Mesenchymal stem cell (in vitro differentiated cells and primary cell): ENCODE results near the gene PDS5B.
A peak's percentile ranks its signal among the peaks of the same experiment; 100 is the strongest.

Experiments
- DNase-seq: peaks from one replicate; pipeline ENCODE4 v3.0.0-alpha.2; 2013
- H2AFZ ChIP-seq: one replicate; pipeline ENCODE4 v1.6.1; 2013; ENCODE audit warnings: low read depth, mild to moderate bottlenecking, control low read depth, inconsistent platforms, low read length, moderate library complexity
- H2AK5ac ChIP-seq: 2 replicates; pipeline ENCODE4 v1.6.1; 2013; ENCODE audit warnings: low read length, moderate library complexity, mild to moderate bottlenecking, inconsistent platforms; ENCODE audit not compliant: severe bottlenecking
- H2BK120ac ChIP-seq: one replicate; pipeline ENCODE4 v1.6.1; 2013; ENCODE audit warnings: low read depth, mild to moderate bottlenecking, inconsistent platforms, low read length, moderate library complexity
- H2BK12ac ChIP-seq, 2 experiments: one replicate each; pipeline ENCODE4 v1.6.1; 2013; ENCODE audit warnings: inconsistent platforms in 2 of 2, low read length in 2 of 2, mild to moderate bottlenecking in 2 of 2, moderate library complexity in 2 of 2, control low read depth in 1 of 2
- H2BK15ac ChIP-seq: one replicate; pipeline ENCODE4 v1.6.1; 2013; ENCODE audit warnings: mild to moderate bottlenecking, low read depth, inconsistent platforms; ENCODE audit not compliant: poor library complexity, severe bottlenecking
- H2BK5ac ChIP-seq: 2 replicates; pipeline ENCODE4 v1.6.1; 2013; ENCODE audit warnings: low read depth, mild to moderate bottlenecking, low read length, control low read depth, inconsistent platforms; ENCODE audit not compliant: poor library complexity, severe bottlenecking
- H3K14ac ChIP-seq, 2 experiments: one replicate each; pipeline ENCODE4 v1.6.1; 2013; ENCODE audit warnings: inconsistent platforms in 2 of 2, low read length in 2 of 2, control low read depth in 1 of 2, mild to moderate bottlenecking in 1 of 2, moderate library complexity in 1 of 2
- H3K18ac ChIP-seq, 2 experiments: one replicate each; pipeline ENCODE4 v1.6.1; 2013; ENCODE audit warnings: inconsistent platforms in 2 of 2, low read length in 2 of 2, control low read depth in 1 of 2, low read depth in 1 of 2, mild to moderate bottlenecking in 1 of 2
- H3K23ac ChIP-seq, 2 experiments: one replicate each; pipeline ENCODE4 v1.6.1; 2013; ENCODE audit warnings: inconsistent platforms in 2 of 2, low read length in 2 of 2, mild to moderate bottlenecking in 2 of 2, moderate library complexity in 2 of 2, control low read depth in 1 of 2
- H3K27ac ChIP-seq: 2 replicates; pipeline ENCODE4 v1.5.1; 2013; ENCODE audit warnings: mild to moderate bottlenecking, moderate library complexity, low read length, control low read depth, inconsistent platforms; ENCODE audit not compliant: poor library complexity, severe bottlenecking
- H3K27me3 ChIP-seq, 2 experiments: 2 replicates each; pipeline versions ENCODE4 v1.6.1 to v1.7.0; 2013; ENCODE audit warnings: low read length in 2 of 2, mild to moderate bottlenecking in 2 of 2, moderate library complexity in 2 of 2, control low read depth in 1 of 2, inconsistent platforms in 1 of 2; ENCODE audit not compliant: control insufficient read depth in 1 of 2, insufficient read depth in 1 of 2
- H3K36me3 ChIP-seq, 2 experiments: 2 replicates each; pipeline versions ENCODE4 v1.6.1 to v1.7.0; 2013; ENCODE audit warnings: low read length in 2 of 2, control low read depth in 1 of 2, inconsistent platforms in 1 of 2, low read depth in 1 of 2, mild to moderate bottlenecking in 1 of 2; ENCODE audit not compliant: insufficient read depth in 2 of 2, control insufficient read depth in 1 of 2
- H3K4ac ChIP-seq, 2 experiments: one replicate each; pipeline ENCODE4 v1.6.1; 2013; ENCODE audit warnings: inconsistent platforms in 2 of 2, low read length in 2 of 2, mild to moderate bottlenecking in 2 of 2, moderate library complexity in 2 of 2, control low read depth in 1 of 2, low read depth in 1 of 2
- H3K4me1 ChIP-seq: 2 replicates; pipeline ENCODE4 v1.6.1; 2013; ENCODE audit warnings: low read depth, low read length, control low read depth; ENCODE audit not compliant: control insufficient read depth, insufficient read depth
- H3K4me2 ChIP-seq: 2 replicates; pipeline ENCODE4 v1.6.1; 2013; ENCODE audit warnings: low read length, mild to moderate bottlenecking, inconsistent platforms; ENCODE audit not compliant: poor library complexity, severe bottlenecking
- H3K4me3 ChIP-seq, 2 experiments: 2 replicates each; pipeline versions ENCODE4 v1.5.1 to v1.7.0; 2013; ENCODE audit warnings: low read length in 2 of 2, mild to moderate bottlenecking in 2 of 2, control low read depth in 1 of 2, low read depth in 1 of 2; ENCODE audit not compliant: insufficient read depth in 1 of 2
- H3K79me1 ChIP-seq: replicated peaks from 2 replicates; pipeline ENCODE4 v1.6.1; 2013; ENCODE audit warnings: mild to moderate bottlenecking, control low read depth, low read length, inconsistent platforms; ENCODE audit not compliant: poor library complexity, severe bottlenecking
- H3K9ac ChIP-seq: 2 replicates; pipeline ENCODE4 v1.7.0; 2013; ENCODE audit warnings: mild to moderate bottlenecking, low read length, moderate library complexity
- H3K9me3 ChIP-seq: 2 replicates; pipeline ENCODE4 v1.7.0; 2013; ENCODE audit warnings: mild to moderate bottlenecking, low read length; ENCODE audit not compliant: control insufficient read depth
- H4K8ac ChIP-seq: one replicate; pipeline ENCODE4 v1.6.1; 2013; ENCODE audit warnings: inconsistent platforms, mild to moderate bottlenecking, low read length, moderate library complexity
- H4K91ac ChIP-seq: one replicate; pipeline ENCODE4 v1.6.1; 2013; ENCODE audit warnings: mild to moderate bottlenecking, low read length, inconsistent platforms
- WGBS: methylation state at CpG from one replicate; pipeline ENCODE4 v1.1.7; 2013; ENCODE audit warnings: mixed read lengths; 5-methylcytosine and 5-hydroxymethylcytosine counted together

The PDS5B gene

DNA sequence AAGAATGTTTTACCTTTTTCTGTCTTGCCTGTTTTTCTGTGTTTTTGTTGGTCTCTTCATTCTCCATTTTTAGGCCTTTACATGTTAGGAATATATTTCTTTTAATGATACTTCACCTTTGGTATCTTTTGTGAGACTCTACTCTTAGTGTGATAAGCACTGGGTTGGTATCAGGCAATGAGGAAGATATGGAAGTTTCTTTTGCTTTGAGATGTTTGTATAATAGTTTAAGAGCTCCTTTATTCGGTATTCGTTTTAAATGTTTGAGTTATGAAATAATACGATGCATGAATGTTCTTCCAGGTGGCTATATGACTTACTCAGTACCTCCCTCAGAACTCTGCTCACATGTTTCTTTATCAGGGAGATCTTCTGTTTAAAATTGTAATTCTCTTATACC, 144.8 kb downstream of the PDS5B start:
- no peak overlapping the region for H2AFZ ChIP-seq
- no peak overlapping the region for H4K8ac ChIP-seq
- no peak overlapping the region for H3K4me3 ChIP-seq
- H3K9ac ChIP-seq = peak overlapping the region; percentile 80
- no peaks in the 10 kb centered on the region for H3K4me1 ChIP-seq
- no peak overlapping the region for H3K18ac ChIP-seq
- no peak overlapping the region for H2BK12ac ChIP-seq
- H2BK120ac ChIP-seq = no peak overlapping the region
- no peaks in the 10 kb centered on the region for H3K9me3 ChIP-seq
- H3K23ac ChIP-seq = no peak overlapping the region
- no peak overlapping the region for H4K91ac ChIP-seq
- WGBS = 100% methylated on average over 1 of the region's 3 CpGs
- peaks cover 0 to 4% of the 10 kb centered on the region in 2 experiments for H3K36me3 ChIP-seq
- H3K4me2 ChIP-seq = no peak overlapping the region
- H2BK5ac ChIP-seq = no peak overlapping the region
- H3K79me1 ChIP-seq = peaks cover 5% of the 10 kb centered on the region
- no peaks in the 10 kb centered on the region for H3K27me3 ChIP-seq
- H2BK15ac ChIP-seq = no peak overlapping the region
- no peak overlapping the region for H3K14ac ChIP-seq
- no peak overlapping the region for H3K4ac ChIP-seq
- DNase-seq = no peak
- H2AK5ac ChIP-seq = no peak overlapping the region
- H3K27ac ChIP-seq = no peak overlapping the region

DNA sequence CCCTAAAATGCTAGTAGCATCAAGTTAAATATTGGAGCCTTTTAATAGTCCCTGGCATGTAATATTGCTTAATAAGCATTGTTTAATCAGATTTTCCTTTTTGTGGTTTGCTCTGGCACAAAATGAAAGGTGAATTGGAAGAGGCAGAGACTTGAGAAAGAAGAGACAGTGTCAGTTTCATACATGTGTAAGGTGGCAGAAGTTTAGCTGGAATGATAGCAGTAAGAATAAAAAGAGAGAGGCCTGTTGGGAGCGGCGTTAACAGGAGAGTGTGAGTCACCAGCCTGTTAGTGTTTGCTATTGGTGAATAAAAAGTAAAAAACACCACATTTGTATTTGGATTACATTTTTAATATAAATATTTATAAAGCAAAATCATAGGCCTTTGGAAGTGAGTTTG, 145.3 kb downstream of the PDS5B start:
- Histone ChIP-seq H3K23ac (no peak overlapping the region), H3K9me3 (no peaks in the 10 kb centered on the region), H3K4me1 (no peaks in the 10 kb centered on the region), H3K14ac (no peak overlapping the region), H2BK12ac (no peak overlapping the region), H2BK15ac (no peak overlapping the region), H3K27me3 (no peaks in the 10 kb centered on the region), H2AK5ac (no peak overlapping the region), H4K91ac (no peak overlapping the region), H3K4me2 (no peak overlapping the region), H3K18ac (no peak overlapping the region), H3K79me1 (peaks cover 5% of the 10 kb centered on the region), H3K36me3 (peaks cover 0 to 4% of the 10 kb centered on the region in 2 experiments), H2BK120ac (no peak overlapping the region), H3K27ac (peak overlapping the region; percentile 21), H3K9ac (peak overlapping the region; percentile 80), H3K4me3 (no peak overlapping the region), H3K4ac (no peak overlapping the region), H2AFZ (no peak overlapping the region), H2BK5ac (no peak overlapping the region), H4K8ac (no peak overlapping the region)
- DNase-seq = peak; percentile 45
- WGBS = no CpG with 5 or more reads among the region's 2 CpGs

DNA sequence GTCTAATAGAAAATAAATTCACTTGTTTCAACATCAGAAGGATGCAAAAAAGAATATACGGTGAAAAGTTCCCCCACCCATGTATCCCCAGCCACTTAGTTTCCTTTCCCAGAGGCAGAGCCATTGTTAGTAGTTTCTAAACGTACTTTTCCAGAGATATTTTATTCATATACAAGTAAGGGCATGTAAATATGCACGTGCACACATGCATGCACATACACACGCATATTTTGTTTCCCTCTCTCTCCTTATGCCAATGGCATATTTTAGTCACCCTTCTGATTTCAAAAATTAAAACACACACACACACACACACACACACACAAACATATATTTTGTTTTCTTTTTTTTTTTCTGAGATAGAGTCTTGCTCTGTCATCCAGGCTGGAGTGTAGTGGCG, 147.4 kb downstream of the PDS5B start:
- Histone ChIP-seq H3K27me3 (no peaks in the 10 kb centered on the region), H3K9ac (no peak overlapping the region), H3K36me3 (peaks cover 1 to 4% of the 10 kb centered on the region in 2 experiments), H3K27ac (no peak overlapping the region), H4K8ac (no peak overlapping the region), H4K91ac (no peak overlapping the region), H2AK5ac (no peak overlapping the region), H3K4me3 (no peak overlapping the region), H3K18ac (no peak overlapping the region), H2BK120ac (no peak overlapping the region), H3K79me1 (peaks cover 5% of the 10 kb centered on the region), H2BK5ac (no peak overlapping the region), H3K9me3 (no peaks in the 10 kb centered on the region), H3K4me1 (peaks cover 1% of the 10 kb centered on the region), H3K23ac (no peak overlapping the region), H3K4me2 (no peak overlapping the region), H2BK15ac (no peak overlapping the region), H2AFZ (no peak overlapping the region), H3K4ac (no peak overlapping the region), H3K14ac (no peak overlapping the region), H2BK12ac (no peak overlapping the region)
- no peak for DNase-seq
- 92% methylated on average over 4 of the region's 5 CpGs for WGBS

GRCh38 chr13:32734511-32734910, 148.3 kb downstream of the PDS5B start:
- Histone ChIP-seq H3K18ac (no peak overlapping the region), H3K14ac (no peak overlapping the region), H2BK15ac (no peak overlapping the region), H4K8ac (no peak overlapping the region), H3K9me3 (no peaks in the 10 kb centered on the region), H2BK120ac (no peak overlapping the region), H3K79me1 (peaks cover 7% of the 10 kb centered on the region), H2BK5ac (no peak overlapping the region), H3K27ac (peak overlapping the region; percentile 21), H2AFZ (no peak overlapping the region), H3K4me2 (no peak overlapping the region), H3K36me3 (peaks cover 2 to 4% of the 10 kb centered on the region in 2 experiments), H3K23ac (no peak overlapping the region), H3K9ac (no peak overlapping the region), H2AK5ac (peak overlapping the region; percentile 3), H3K27me3 (no peaks in the 10 kb centered on the region), H3K4me1 (peaks cover 3% of the 10 kb centered on the region), H3K4ac (no peak overlapping the region), H4K91ac (no peak overlapping the region), H2BK12ac (no peak overlapping the region), H3K4me3 (no peak overlapping the region)
- no peak for DNase-seq
- WGBS = no CpG with 5 or more reads among the region's 1 CpG
